MM.1S (cell line): ENCODE measurements around the gene EIF2D.
"Not testable (repeated sequence)": the region's sequence is repeated elsewhere in the genome, so short reads cannot be mapped to it uniquely, and the experiment has no call there.

ENCODE experiments used
- DNase-seq: peaks from one replicate; pipeline ENCODE4 v3.0.0-alpha.2; 2015
- H2AFZ ChIP-seq: fragments of 300-600 bp; sonication (generic); 2 replicates; pipeline ENCODE4 v1.6.0; 2016; ENCODE audit warnings: antibody characterized with exemption, low read length
- H3F3A ChIP-seq: fragments of 300-600 bp; sonication (generic); 2 replicates; pipeline ENCODE4 v1.6.1; 2016; ENCODE audit warnings: mild to moderate bottlenecking, antibody characterized with exemption, low read length, moderate library complexity, mixed read lengths; ENCODE audit not compliant: insufficient read depth
- H3K27ac ChIP-seq: fragments of 300-600 bp; sonication (generic); 2 replicates; pipeline ENCODE4 v1.5.1; 2016; ENCODE audit warnings: mild to moderate bottlenecking, low read length
- H3K27me3 ChIP-seq: fragments of 300-600 bp; sonication (generic); replicated peaks from 2 replicates; pipeline ENCODE4 v1.6.0; 2016; ENCODE audit warnings: low read length; ENCODE audit not compliant: insufficient read depth
- H3K36me3 ChIP-seq: fragments of 300-600 bp; sonication (generic); replicated peaks from 2 replicates; pipeline ENCODE4 v1.6.1; 2016; ENCODE audit warnings: mild to moderate bottlenecking, low read length, mixed read lengths; ENCODE audit not compliant: insufficient read depth
- H3K4me1 ChIP-seq: fragments of 300-600 bp; sonication (generic); 2 replicates; pipeline ENCODE4 v1.6.1; 2016; ENCODE audit warnings: low read length, mixed read lengths
- H3K4me2 ChIP-seq: fragments of 300-600 bp; sonication (generic); 2 replicates; pipeline ENCODE4 v1.6.0; 2016; ENCODE audit warnings: low read depth, low read length
- H3K4me3 ChIP-seq: fragments of 300-600 bp; sonication (generic); 2 replicates; pipeline ENCODE4 v1.5.1; 2016; ENCODE audit warnings: low read length, mixed read lengths
- H3K79me2 ChIP-seq: fragments of 300-600 bp; sonication (generic); 2 replicates; pipeline ENCODE4 v1.6.1; 2016; ENCODE audit warnings: mixed run types, low read length, mixed read lengths
- H3K9ac ChIP-seq: fragments of 300-600 bp; sonication (generic); 2 replicates; pipeline ENCODE4 v1.6.1; 2016; ENCODE audit warnings: low read length, mixed read lengths
- H3K9me2 ChIP-seq: fragments of 300-600 bp; sonication (generic); replicated peaks from 2 replicates; pipeline ENCODE4 v1.6.1; 2016; ENCODE audit warnings: mild to moderate bottlenecking, low read length, mixed read lengths; ENCODE audit not compliant: insufficient read depth
- H3K9me3 ChIP-seq: fragments of 300-600 bp; sonication (generic); replicated peaks from 2 replicates; pipeline ENCODE4 v1.6.1; 2016; ENCODE audit warnings: mild to moderate bottlenecking, low read length, mixed read lengths; ENCODE audit not compliant: insufficient read depth
- H4K20me1 ChIP-seq: fragments of 300-600 bp; sonication (generic); 2 replicates; pipeline ENCODE4 v1.6.1; 2016; ENCODE audit warnings: mild to moderate bottlenecking, low read length, moderate library complexity, mixed read lengths; ENCODE audit not compliant: insufficient read depth
- EZH2 ChIP-seq: fragments of 300-600 bp; sonication (generic); optimal IDR thresholded peaks from 2 replicates; pipeline ENCODE3; 2017; ENCODE audit warnings: low read depth, mild to moderate bottlenecking, antibody characterized with exemption, low read length, mixed read lengths
- EZH2phosphoT487 ChIP-seq: fragments of 300-600 bp; sonication (generic); IDR thresholded peaks from 2 replicates; pipeline ENCODE4 v1.6.1; 2018; ENCODE audit warnings: antibody characterized with exemption, low read length
- TF ChIP-seq, protein P1 (sequence below): fragments of 300-600 bp; sonication (generic); IDR thresholded peaks from 2 replicates; pipeline ENCODE4 v1.5.1; 2016; ENCODE audit warnings: antibody characterized with exemption, low read length, mixed read lengths

The EIF2D gene

DNA sequence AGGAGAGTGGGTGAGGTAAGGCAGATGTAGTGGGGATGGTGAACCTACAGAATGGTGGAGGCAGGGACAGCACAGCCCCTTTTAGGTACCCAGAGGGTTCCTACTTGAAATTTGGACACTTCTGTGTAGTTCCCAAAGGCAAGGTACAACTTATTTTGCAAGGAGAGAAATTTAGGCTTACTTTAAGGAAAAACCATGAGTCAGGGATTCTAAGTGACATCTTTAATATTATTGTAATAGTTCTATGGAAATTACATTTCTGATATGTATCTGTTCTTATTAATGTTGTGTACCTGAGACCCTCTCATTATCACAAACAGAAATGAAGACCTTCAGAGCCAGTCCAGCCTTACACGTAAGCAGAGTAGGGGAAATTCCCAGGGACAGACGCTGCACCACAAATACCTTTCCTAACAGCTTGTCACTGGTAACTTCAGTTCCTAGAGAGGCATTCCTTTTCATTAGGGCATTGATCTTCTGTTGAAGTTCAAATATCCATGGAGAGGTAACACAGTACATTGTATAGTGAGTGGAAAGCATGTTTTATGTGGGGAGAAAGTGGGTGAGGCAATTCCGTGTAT is 30.9 kb upstream of the EIF2D start:
- 0 out of 2 replicates have a peak, but pooled peaks cover 6% of the 10 kb centered on the region for H3K4me1 ChIP-seq
- H3K4me3 ChIP-seq = no peak overlapping the region
- no peak for DNase-seq
- no peaks in the 10 kb centered on the region for H4K20me1 ChIP-seq
- H3K9me3 ChIP-seq = no peaks in the 10 kb centered on the region
- no peaks in the 10 kb centered on the region for H3K27me3 ChIP-seq
- H3K9me2 ChIP-seq = no peaks in the 10 kb centered on the region
- no peak overlapping the region for H3K4me2 ChIP-seq
- no peak overlapping the region for H3K9ac ChIP-seq
- H3F3A ChIP-seq = no peaks in the 10 kb centered on the region
- TF ChIP-seq EZH2phosphoT487 (no peak), EZH2 (no peak)
- TF ChIP-seq, protein P1, sequence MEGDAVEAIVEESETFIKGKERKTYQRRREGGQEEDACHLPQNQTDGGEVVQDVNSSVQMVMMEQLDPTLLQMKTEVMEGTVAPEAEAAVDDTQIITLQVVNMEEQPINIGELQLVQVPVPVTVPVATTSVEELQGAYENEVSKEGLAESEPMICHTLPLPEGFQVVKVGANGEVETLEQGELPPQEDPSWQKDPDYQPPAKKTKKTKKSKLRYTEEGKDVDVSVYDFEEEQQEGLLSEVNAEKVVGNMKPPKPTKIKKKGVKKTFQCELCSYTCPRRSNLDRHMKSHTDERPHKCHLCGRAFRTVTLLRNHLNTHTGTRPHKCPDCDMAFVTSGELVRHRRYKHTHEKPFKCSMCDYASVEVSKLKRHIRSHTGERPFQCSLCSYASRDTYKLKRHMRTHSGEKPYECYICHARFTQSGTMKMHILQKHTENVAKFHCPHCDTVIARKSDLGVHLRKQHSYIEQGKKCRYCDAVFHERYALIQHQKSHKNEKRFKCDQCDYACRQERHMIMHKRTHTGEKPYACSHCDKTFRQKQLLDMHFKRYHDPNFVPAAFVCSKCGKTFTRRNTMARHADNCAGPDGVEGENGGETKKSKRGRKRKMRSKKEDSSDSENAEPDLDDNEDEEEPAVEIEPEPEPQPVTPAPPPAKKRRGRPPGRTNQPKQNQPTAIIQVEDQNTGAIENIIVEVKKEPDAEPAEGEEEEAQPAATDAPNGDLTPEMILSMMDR = no peak
- H2AFZ ChIP-seq = no peak overlapping the region
- H3K36me3 ChIP-seq = no peaks in the 10 kb centered on the region
- no peaks in the 10 kb centered on the region for H3K79me2 ChIP-seq
- no peak overlapping the region for H3K27ac ChIP-seq

- H3K9me3 ChIP-seq, H3K36me3 ChIP-seq, H3K9me2 ChIP-seq, H3K4me3 ChIP-seq, H2AFZ ChIP-seq, H3F3A ChIP-seq, H3K27ac ChIP-seq, H3K4me1 ChIP-seq, H3K4me2 ChIP-seq, H3K9ac ChIP-seq, H3K79me2 ChIP-seq, H3K27me3 ChIP-seq, H4K20me1 ChIP-seq, DNase-seq: not testable (repeated sequence)
Measured at GRCh38 chr1:206642074-206642473, 29.8 kb upstream of the EIF2D start.

DNA sequence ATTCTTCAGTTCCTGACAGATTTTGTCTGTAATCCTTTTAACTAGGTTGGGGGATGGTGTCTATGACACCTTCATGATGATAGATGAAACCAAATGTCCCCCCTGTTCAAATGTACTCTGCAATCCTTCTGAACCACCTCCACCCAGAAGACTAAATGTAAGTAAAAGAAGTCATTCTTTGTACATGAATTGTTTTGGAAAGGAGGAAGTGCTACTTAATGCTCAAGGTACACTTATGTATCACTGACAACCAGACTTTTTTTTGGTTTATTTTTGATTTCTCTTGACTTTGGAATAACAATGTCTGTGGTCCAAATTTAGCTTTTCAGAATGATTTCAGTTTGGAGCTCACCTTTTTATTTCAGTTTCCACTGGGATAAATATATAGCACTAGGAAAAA is 25.3 kb upstream of the EIF2D start:
- Histone ChIP-seq H3K9me3 (no peaks in the 10 kb centered on the region), H3K4me3 (no peak overlapping the region), H3K27ac (no peak overlapping the region), H3K4me2 (no peak overlapping the region), H4K20me1 (no peaks in the 10 kb centered on the region), H3K79me2 (no peaks in the 10 kb centered on the region), H2AFZ (no peak overlapping the region), H3F3A (peaks cover 14% of the 10 kb centered on the region; the same call in 1 of the 2 replicates), H3K9me2 (no peaks in the 10 kb centered on the region), H3K4me1 (peaks cover 11% of the 10 kb centered on the region), H3K27me3 (peaks cover 5% of the 10 kb centered on the region; the same call in 1 of the 2 replicates), H3K9ac (no peak overlapping the region), H3K36me3 (no peaks in the 10 kb centered on the region)
- DNase-seq = no peak
- TF ChIP-seq EZH2phosphoT487 (no peak), EZH2 (no peak)
- TF ChIP-seq, protein P1 = no peak

DNA sequence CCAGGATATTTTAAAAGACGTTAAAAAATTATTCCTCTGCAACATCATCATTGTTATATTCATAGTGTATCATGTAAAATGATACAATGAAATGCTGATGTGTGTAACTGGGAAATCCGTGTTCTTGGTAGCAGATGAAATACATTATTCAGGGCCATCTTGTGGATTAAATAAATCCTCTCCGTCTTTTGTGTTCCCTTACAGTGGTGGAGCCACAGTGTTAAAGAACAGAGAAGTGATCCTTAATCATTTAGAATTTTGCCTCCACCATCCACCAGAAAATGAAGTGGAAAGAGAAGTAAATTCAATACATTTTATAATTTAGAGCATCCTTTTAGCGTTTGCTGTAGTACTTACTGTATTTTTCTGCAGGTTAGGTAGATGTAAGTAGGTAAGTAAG is 24.4 kb upstream of the EIF2D start:
- Histone ChIP-seq H3K4me2 (no peak overlapping the region), H3K27me3 (peaks cover 5% of the 10 kb centered on the region; the same call in 1 of the 2 replicates), H3K27ac (no peak overlapping the region), H3K9me2 (no peaks in the 10 kb centered on the region), H2AFZ (no peak overlapping the region), H3K4me1 (peaks cover 11% of the 10 kb centered on the region), H3K4me3 (no peak overlapping the region), H3K36me3 (no peaks in the 10 kb centered on the region), H3K79me2 (no peaks in the 10 kb centered on the region), H4K20me1 (no peaks in the 10 kb centered on the region), H3F3A (peaks cover 14% of the 10 kb centered on the region; the same call in 1 of the 2 replicates), H3K9ac (no peak overlapping the region), H3K9me3 (no peaks in the 10 kb centered on the region)
- TF ChIP-seq, protein P1 = no peak
- TF ChIP-seq EZH2phosphoT487 = no peak
- no peak for TF ChIP-seq EZH2
- DNase-seq = no peak
